WTC11 (cell line): ENCODE data around the gene TMEM255A. TPM values are rescaled to one million over a fixed set of nuclear protein-coding genes. Genes with fewer than 3 reads are reported as not detected.

ENCODE experiments used
- ATAC-seq: fragments of 200-7000 bp; cut with Tn5 transposase; 2 replicates; pipeline ENCODE4 v1.10.0; 2021; ENCODE audit warnings: mild to moderate bottlenecking, moderate library complexity
- CTCF ChIA-PET: fragments of 300-600 bp; sonication (Branson Sonifier 250); formaldehyde crosslinking; loops from one replicate; lab custom pipeline; 2021; ENCODE audit warnings: antibody characterized with exemption; lab: Charles Lee
- POLR2A ChIA-PET: fragments of 350-600 bp; sonication (Branson Sonifier 250); formaldehyde crosslinking; loops from one replicate; lab custom pipeline; 2021; ENCODE audit warnings: antibody characterized with exemption; lab: Charles Lee
- DNase-seq: peaks from one replicate; pipeline ENCODE4 v3.0.0; 2021; ENCODE audit warnings: low spot score
- H3K27ac Mint-ChIP-seq: 2 replicates; pipeline ENCODE4 v1.8.0; 2021; ENCODE audit warnings: mixed read lengths
- H3K27me3 Mint-ChIP-seq: 2 replicates; pipeline ENCODE4 v1.8.0; 2021; ENCODE audit warnings: low read depth, mild to moderate bottlenecking, moderate library complexity, mixed read lengths
- H3K36me3 Mint-ChIP-seq: 2 replicates; pipeline ENCODE4 v1.8.0; 2021; ENCODE audit warnings: mixed read lengths
- H3K4me1 Mint-ChIP-seq: 2 replicates; pipeline ENCODE4 v1.8.0; 2022; ENCODE audit warnings: mixed read lengths
- H3K4me3 Mint-ChIP-seq: 2 replicates; pipeline ENCODE4 v1.8.0; 2021; ENCODE audit warnings: mild to moderate bottlenecking, moderate library complexity, mixed read lengths
- H3K9me3 Mint-ChIP-seq: 2 replicates; pipeline ENCODE4 v1.8.0; 2021; ENCODE audit warnings: mixed read lengths
- ETV6 ChIP-seq: sonication (generic); formaldehyde crosslinking; IDR thresholded peaks from 2 replicates; pipeline ENCODE4 v1.8.1; 2022; ENCODE audit warnings: mild to moderate bottlenecking, missing genetic modification reagents
- FOXP1 ChIP-seq: sonication (generic); formaldehyde crosslinking; IDR thresholded peaks from 2 replicates; pipeline ENCODE4 v1.8.0; 2022; ENCODE audit warnings: missing genetic modification reagents, mild to moderate bottlenecking, moderate library complexity, borderline replicate concordance
- JAZF1 ChIP-seq: fragments of 250-450 bp; sonication (Bioruptor Pico); IDR thresholded peaks from 2 replicates; pipeline ENCODE4 v1.9.0; 2021; ENCODE audit warnings: moderate library complexity, mild to moderate bottlenecking, inconsistent platforms
- NFATC4 ChIP-seq: fragments of 250-450 bp; sonication (Bioruptor Pico); IDR thresholded peaks from 2 replicates; pipeline ENCODE4 v1.9.0; 2021; ENCODE audit warnings: mild to moderate bottlenecking
- TEAD1 ChIP-seq: sonication (generic); formaldehyde crosslinking; IDR thresholded peaks from 2 replicates; pipeline ENCODE4 v1.8.0; 2022; ENCODE audit warnings: mild to moderate bottlenecking, missing genetic modification reagents
- ZBTB21 ChIP-seq: sonication (generic); formaldehyde crosslinking; IDR thresholded peaks from 2 replicates; pipeline ENCODE4 v1.8.1; 2023; ENCODE audit warnings: mild to moderate bottlenecking, missing genetic modification reagents, borderline replicate concordance
- ZNF219 ChIP-seq: sonication (generic); formaldehyde crosslinking; IDR thresholded peaks from 2 replicates; pipeline ENCODE4 v1.8.0; 2023; ENCODE audit warnings: missing genetic modification reagents, mild to moderate bottlenecking, borderline replicate concordance
- ZNF317 ChIP-seq: sonication (generic); formaldehyde crosslinking; IDR thresholded peaks from 2 replicates; pipeline ENCODE4 v1.8.1; 2023; ENCODE audit warnings: low read depth, mild to moderate bottlenecking, moderate library complexity, missing genetic modification reagents, borderline replicate concordance
- total RNA-seq: library from RNA; stranded (reverse); gene quantifications from 3 replicates; pipeline ENCODE4 v1.2.3, GENCODE V29; 2021
- TF ChIP-seq, protein P1 (sequence below): sonication (generic); formaldehyde crosslinking; IDR thresholded peaks from 2 replicates; pipeline ENCODE4 v1.8.0; 2023; ENCODE audit warnings: missing genetic modification reagents, mild to moderate bottlenecking, borderline replicate concordance
- TF ChIP-seq, protein P2 (sequence below): sonication (generic); formaldehyde crosslinking; IDR thresholded peaks from 2 replicates; pipeline ENCODE4 v1.8.1; 2022; ENCODE audit warnings: low read depth, mild to moderate bottlenecking, moderate library complexity, missing genetic modification reagents, borderline replicate concordance
- TF ChIP-seq, protein P3 (sequence below): sonication (generic); formaldehyde crosslinking; IDR thresholded peaks from 2 replicates; pipeline ENCODE4 v1.8.0; 2022; ENCODE audit warnings: mild to moderate bottlenecking, missing genetic modification reagents
- TF ChIP-seq, protein P4 (sequence below): sonication (generic); formaldehyde crosslinking; IDR thresholded peaks from 2 replicates; pipeline ENCODE4 v1.8.1; 2023; ENCODE audit warnings: mild to moderate bottlenecking, missing genetic modification reagents
- TF ChIP-seq, protein P5 (sequence below): sonication (generic); formaldehyde crosslinking; IDR thresholded peaks from 2 replicates; pipeline ENCODE4 v1.8.1; 2023; ENCODE audit warnings: mild to moderate bottlenecking, missing genetic modification reagents, moderate library complexity
- TF ChIP-seq, protein P6 (sequence below): sonication (generic); formaldehyde crosslinking; IDR thresholded peaks from 2 replicates; pipeline ENCODE4 v1.8.1; 2023; ENCODE audit warnings: mild to moderate bottlenecking, missing genetic modification reagents, borderline replicate concordance

TMEM255A gene
- total RNA-seq, 1 experiment from 2014 or later: 0.61 TPM

DNA sequence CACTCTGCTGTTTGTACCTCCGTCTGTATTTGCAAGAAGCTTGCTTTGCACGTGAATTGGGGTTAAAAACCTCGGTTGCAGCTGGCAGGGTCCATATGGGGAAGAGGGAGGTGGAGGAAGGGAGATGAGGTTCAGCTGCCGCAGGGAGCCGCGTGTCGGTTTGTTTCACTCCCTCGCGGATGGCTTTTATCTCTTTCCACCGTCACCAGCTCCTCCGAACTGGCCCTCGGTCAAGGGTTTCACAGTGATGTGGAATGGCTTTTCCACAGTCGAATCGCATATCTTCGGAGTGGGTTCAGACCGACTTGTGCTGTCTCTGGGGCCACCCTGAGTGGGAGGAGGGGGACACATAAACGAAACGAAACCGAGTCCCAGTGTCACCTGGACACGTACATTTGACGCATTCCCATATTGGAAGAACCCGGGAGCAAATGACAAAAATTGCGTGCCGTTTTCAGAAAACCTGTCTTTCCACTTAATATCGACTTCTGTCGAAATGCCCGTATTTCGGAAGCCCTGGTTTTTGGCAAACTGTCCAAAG lies 59.7 kb downstream of the TMEM255A start:
- CTCF ChIA-PET: interaction anchor here (1.1 to 2.0 kb wide), 8 partner anchors 10 to 200 kb away, joined by 3 to 17 read pairs (median 4); no protein-coding TSS in a partner anchor
- no peaks in the 10 kb centered on the region for H3K9me3 Mint-ChIP-seq
- POLR2A ChIA-PET: interaction anchor here (0.6 kb wide), 3 partner anchors 23 to 57 kb away, joined by 3 to 4 read pairs (median 3); no protein-coding TSS in a partner anchor
- TF ChIP-seq, protein P1, sequence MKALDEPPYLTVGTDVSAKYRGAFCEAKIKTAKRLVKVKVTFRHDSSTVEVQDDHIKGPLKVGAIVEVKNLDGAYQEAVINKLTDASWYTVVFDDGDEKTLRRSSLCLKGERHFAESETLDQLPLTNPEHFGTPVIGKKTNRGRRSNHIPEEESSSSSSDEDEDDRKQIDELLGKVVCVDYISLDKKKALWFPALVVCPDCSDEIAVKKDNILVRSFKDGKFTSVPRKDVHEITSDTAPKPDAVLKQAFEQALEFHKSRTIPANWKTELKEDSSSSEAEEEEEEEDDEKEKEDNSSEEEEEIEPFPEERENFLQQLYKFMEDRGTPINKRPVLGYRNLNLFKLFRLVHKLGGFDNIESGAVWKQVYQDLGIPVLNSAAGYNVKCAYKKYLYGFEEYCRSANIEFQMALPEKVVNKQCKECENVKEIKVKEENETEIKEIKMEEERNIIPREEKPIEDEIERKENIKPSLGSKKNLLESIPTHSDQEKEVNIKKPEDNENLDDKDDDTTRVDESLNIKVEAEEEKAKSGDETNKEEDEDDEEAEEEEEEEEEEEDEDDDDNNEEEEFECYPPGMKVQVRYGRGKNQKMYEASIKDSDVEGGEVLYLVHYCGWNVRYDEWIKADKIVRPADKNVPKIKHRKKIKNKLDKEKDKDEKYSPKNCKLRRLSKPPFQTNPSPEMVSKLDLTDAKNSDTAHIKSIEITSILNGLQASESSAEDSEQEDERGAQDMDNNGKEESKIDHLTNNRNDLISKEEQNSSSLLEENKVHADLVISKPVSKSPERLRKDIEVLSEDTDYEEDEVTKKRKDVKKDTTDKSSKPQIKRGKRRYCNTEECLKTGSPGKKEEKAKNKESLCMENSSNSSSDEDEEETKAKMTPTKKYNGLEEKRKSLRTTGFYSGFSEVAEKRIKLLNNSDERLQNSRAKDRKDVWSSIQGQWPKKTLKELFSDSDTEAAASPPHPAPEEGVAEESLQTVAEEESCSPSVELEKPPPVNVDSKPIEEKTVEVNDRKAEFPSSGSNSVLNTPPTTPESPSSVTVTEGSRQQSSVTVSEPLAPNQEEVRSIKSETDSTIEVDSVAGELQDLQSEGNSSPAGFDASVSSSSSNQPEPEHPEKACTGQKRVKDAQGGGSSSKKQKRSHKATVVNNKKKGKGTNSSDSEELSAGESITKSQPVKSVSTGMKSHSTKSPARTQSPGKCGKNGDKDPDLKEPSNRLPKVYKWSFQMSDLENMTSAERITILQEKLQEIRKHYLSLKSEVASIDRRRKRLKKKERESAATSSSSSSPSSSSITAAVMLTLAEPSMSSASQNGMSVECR: no peak
- H3K36me3 Mint-ChIP-seq: peaks cover 22% of the 10 kb centered on the region
- DNase-seq (no peak), ATAC-seq (no peak)
- peaks cover 24% of the 10 kb centered on the region for H3K27me3 Mint-ChIP-seq
- peaks cover 7% of the 10 kb centered on the region for H3K4me1 Mint-ChIP-seq
- H3K27ac Mint-ChIP-seq: peak overlapping the region; percentile 72; the same call in 1 of the 2 replicates
- H3K4me3 Mint-ChIP-seq: peak overlapping the region; percentile 92

DNA sequence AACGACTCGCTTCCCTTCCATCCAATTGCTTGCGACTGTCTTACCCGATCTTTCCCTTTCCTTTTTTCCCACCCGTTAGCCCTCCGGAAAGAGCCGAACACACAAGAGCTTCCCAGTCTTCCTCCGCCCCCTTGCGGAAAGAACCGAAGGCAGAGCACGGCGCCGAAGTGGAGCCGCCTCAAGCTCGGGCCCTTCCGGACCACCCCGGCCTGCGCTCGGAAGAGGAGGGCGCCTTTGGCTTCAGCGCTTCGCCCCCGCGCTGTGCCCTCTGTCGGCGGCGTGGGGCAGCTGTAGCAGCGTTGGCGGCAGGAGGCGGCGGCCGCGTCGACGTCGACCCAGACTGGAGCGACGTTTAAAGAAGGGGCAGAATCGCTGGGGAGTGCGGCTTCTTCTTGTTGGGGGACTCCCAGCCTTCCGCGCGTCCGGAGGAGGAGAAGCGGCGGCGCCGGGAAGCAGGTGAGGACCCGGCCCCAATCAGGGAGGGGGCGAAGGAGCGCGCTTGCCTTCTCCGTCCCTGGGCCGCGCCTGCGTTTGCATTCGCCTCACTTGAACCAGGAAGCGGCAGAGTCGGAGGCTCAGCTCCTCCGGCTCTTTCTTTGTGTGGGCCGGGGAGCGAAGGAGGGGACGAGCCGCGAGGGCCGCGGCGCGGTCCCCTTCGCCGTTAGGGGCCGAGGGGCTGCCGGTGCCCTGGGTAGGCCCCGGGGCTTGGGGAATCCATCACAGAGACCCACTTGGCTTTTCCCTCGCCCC lies 60.6 kb downstream of the TMEM255A start, which contains the start of gene ZBTB33:
ZBTB33 (plus strand) TSS at position 291 of the 750 bp plus-strand sequence. CDS start 2,604 bp downstream, outside the sequence.
- Mint-ChIP-seq H3K27me3 (peaks cover 24% of the 10 kb centered on the region), H3K9me3 (no peaks in the 10 kb centered on the region), H3K36me3 (peaks cover 21% of the 10 kb centered on the region), H3K27ac (peak within 1 kb of the TSS; percentile 72; the same call in 1 of the 2 replicates), H3K4me3 (peak within 1 kb of the TSS; percentile 92), H3K4me1 (peaks cover 7% of the 10 kb centered on the region)
- CTCF ChIA-PET: interaction anchor here (0.6 to 2.0 kb wide), 17 partner anchors 11 to 235 kb away, joined by 3 to 17 read pairs (median 4); partner anchors contain the start of gene TMEM255A
- POLR2A ChIA-PET: interaction anchor here (0.6 to 0.9 kb wide), 3 partner anchors 22 to 60 kb away, joined by 3 read pairs; partner anchors contain the start of gene TMEM255A
- ATAC-seq: peak; percentile 99
- peak; percentile 89 for DNase-seq
- TF ChIP-seq ZNF317 (CRISPR knock-in tag) (no peak), TEAD1 (CRISPR knock-in tag) (0 out of 2 replicates have a peak, but pooled peaks have one; percentile 24), JAZF1 (no peak), ZBTB21 (CRISPR knock-in tag) (no peak), ZNF219 (CRISPR knock-in tag) (no peak), NFATC4 (CRISPR knock-in tag) (no peak), ETV6 (CRISPR knock-in tag) (peak; percentile 47; the same call in 1 of the 2 replicates), FOXP1 (CRISPR knock-in tag) (peak; percentile 17; the same call in 1 of the 2 replicates)
- TF ChIP-seq, protein P2, sequence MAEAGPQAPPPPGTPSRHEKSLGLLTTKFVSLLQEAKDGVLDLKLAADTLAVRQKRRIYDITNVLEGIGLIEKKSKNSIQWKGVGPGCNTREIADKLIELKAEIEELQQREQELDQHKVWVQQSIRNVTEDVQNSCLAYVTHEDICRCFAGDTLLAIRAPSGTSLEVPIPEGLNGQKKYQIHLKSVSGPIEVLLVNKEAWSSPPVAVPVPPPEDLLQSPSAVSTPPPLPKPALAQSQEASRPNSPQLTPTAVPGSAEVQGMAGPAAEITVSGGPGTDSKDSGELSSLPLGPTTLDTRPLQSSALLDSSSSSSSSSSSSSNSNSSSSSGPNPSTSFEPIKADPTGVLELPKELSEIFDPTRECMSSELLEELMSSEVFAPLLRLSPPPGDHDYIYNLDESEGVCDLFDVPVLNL (CRISPR knock-in tag): no peak; the same call in 1 of the 2 replicates
- TF ChIP-seq, protein P3, sequence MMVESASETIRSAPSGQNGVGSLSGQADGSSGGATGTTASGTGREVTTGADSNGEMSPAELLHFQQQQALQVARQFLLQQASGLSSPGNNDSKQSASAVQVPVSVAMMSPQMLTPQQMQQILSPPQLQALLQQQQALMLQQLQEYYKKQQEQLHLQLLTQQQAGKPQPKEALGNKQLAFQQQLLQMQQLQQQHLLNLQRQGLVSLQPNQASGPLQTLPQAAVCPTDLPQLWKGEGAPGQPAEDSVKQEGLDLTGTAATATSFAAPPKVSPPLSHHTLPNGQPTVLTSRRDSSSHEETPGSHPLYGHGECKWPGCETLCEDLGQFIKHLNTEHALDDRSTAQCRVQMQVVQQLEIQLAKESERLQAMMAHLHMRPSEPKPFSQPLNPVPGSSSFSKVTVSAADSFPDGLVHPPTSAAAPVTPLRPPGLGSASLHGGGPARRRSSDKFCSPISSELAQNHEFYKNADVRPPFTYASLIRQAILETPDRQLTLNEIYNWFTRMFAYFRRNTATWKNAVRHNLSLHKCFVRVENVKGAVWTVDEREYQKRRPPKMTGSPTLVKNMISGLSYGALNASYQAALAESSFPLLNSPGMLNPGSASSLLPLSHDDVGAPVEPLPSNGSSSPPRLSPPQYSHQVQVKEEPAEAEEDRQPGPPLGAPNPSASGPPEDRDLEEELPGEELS: peak; percentile 49; the same call in 1 of the 2 replicates
- TF ChIP-seq, protein P4, sequence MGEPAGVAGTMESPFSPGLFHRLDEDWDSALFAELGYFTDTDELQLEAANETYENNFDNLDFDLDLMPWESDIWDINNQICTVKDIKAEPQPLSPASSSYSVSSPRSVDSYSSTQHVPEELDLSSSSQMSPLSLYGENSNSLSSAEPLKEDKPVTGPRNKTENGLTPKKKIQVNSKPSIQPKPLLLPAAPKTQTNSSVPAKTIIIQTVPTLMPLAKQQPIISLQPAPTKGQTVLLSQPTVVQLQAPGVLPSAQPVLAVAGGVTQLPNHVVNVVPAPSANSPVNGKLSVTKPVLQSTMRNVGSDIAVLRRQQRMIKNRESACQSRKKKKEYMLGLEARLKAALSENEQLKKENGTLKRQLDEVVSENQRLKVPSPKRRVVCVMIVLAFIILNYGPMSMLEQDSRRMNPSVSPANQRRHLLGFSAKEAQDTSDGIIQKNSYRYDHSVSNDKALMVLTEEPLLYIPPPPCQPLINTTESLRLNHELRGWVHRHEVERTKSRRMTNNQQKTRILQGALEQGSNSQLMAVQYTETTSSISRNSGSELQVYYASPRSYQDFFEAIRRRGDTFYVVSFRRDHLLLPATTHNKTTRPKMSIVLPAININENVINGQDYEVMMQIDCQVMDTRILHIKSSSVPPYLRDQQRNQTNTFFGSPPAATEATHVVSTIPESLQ: no peak
- TF ChIP-seq, protein P5, sequence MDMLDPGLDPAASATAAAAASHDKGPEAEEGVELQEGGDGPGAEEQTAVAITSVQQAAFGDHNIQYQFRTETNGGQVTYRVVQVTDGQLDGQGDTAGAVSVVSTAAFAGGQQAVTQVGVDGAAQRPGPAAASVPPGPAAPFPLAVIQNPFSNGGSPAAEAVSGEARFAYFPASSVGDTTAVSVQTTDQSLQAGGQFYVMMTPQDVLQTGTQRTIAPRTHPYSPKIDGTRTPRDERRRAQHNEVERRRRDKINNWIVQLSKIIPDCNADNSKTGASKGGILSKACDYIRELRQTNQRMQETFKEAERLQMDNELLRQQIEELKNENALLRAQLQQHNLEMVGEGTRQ (CRISPR knock-in tag): no peak
- TF ChIP-seq, protein P6, sequence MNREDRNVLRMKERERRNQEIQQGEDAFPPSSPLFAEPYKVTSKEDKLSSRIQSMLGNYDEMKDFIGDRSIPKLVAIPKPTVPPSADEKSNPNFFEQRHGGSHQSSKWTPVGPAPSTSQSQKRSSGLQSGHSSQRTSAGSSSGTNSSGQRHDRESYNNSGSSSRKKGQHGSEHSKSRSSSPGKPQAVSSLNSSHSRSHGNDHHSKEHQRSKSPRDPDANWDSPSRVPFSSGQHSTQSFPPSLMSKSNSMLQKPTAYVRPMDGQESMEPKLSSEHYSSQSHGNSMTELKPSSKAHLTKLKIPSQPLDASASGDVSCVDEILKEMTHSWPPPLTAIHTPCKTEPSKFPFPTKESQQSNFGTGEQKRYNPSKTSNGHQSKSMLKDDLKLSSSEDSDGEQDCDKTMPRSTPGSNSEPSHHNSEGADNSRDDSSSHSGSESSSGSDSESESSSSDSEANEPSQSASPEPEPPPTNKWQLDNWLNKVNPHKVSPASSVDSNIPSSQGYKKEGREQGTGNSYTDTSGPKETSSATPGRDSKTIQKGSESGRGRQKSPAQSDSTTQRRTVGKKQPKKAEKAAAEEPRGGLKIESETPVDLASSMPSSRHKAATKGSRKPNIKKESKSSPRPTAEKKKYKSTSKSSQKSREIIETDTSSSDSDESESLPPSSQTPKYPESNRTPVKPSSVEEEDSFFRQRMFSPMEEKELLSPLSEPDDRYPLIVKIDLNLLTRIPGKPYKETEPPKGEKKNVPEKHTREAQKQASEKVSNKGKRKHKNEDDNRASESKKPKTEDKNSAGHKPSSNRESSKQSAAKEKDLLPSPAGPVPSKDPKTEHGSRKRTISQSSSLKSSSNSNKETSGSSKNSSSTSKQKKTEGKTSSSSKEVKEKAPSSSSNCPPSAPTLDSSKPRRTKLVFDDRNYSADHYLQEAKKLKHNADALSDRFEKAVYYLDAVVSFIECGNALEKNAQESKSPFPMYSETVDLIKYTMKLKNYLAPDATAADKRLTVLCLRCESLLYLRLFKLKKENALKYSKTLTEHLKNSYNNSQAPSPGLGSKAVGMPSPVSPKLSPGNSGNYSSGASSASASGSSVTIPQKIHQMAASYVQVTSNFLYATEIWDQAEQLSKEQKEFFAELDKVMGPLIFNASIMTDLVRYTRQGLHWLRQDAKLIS (CRISPR knock-in tag): 0 out of 2 replicates have a peak, but pooled peaks have one; percentile 50
